SH-SY5Y (cell line): ENCODE data around the gene GATB.

Experiments used
- GATA2 ChIP-seq: IDR thresholded peaks from 2 replicates; pipeline ENCODE4 v1.6.1; 2011; ENCODE audit warnings: mild to moderate bottlenecking, low read depth, low read length
- GATA3 ChIP-seq: IDR thresholded peaks from 2 replicates; pipeline ENCODE4 v1.6.1; 2011; ENCODE audit warnings: low read depth, mild to moderate bottlenecking, low read length, moderate library complexity

DNA sequence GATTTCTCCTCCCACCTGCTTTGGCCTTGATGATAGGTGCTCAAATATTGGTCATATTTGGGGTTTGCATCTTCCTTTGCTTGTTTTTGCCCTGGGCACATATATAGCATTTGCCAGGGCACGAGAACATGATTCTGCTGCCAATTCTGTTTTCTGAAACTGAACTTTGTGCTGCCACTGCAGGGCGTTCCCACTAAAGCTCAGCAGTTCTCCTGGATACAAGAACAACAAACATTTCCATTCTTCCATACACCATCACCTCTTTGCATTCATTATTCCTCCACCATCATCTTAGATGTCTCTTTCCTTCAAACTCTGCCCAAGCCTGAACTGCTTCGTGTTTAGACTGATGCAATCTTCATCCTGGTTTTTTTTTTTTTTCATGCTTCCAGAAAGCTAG, 36.3 kb upstream of the GATB start:
- TF ChIP-seq GATA3 = no peak
- no peak for TF ChIP-seq GATA2
